Measurements from ENCODE around the gene KRTAP10-5. TPM values are rescaled to one million over a fixed set of nuclear protein-coding genes. Genes with fewer than 3 reads are reported as not detected.
"Not testable (repeated sequence)": the region's sequence is repeated elsewhere in the genome, so short reads cannot be mapped to it uniquely, and the experiment has no call there.

Gene KRTAP10-5
- polyA plus RNA-seq, 2 of the 4 experiments (the other 2 are of a cell fraction), result not detected

GRCh38 chr21:44575307-44576024, 4.9 kb downstream of the KRTAP10-5 start:
- ChIA-PET POLR2A (no interaction called here), CTCF (interaction anchor here (1.0 kb wide), 1 partner anchor 218 kb away, joined by 4 read pairs; no protein-coding TSS in a partner anchor)
- no peak for FAIRE-seq
- Histone ChIP-seq H3K4me2 (no peak overlapping the region), H3K9me3 (peaks cover 15% of the 10 kb centered on the region), H3K27ac (no peak overlapping the region), H3K4me3 (no peak overlapping the region), H3K4me1 (no peaks in the 10 kb centered on the region)
- 74% methylated on average over 20 of the region's 20 CpGs for WGBS (ENCODE audit: missing lambda C conversion rate)
- DNase-seq (ENCODE audit: low read depth in 1 of 2, low spot score in 1 of 2), result no peak
- no peak for TF ChIP-seq SREBF2 (IDR thresholded peaks at IDR 0.05)
- no peak for TF ChIP-seq CTCF (IDR thresholded peaks at IDR 0.05)
- no peak for TF ChIP-seq POLR2AphosphoS2 (conservative IDR thresholded peaks at IDR 0.05; ENCODE audit: low read length)
- TF ChIP-seq EHMT2 (IDR thresholded peaks at IDR 0.05; ENCODE audit: low read depth), result no peak
- no peak for TF ChIP-seq FOXS1 (CRISPR knock-in tag; IDR thresholded peaks at IDR 0.05)
- TF ChIP-seq ATOH8 (CRISPR knock-in tag; IDR thresholded peaks at IDR 0.05; ENCODE audit: low read depth), result no peak
- TF ChIP-seq, protein P1, sequence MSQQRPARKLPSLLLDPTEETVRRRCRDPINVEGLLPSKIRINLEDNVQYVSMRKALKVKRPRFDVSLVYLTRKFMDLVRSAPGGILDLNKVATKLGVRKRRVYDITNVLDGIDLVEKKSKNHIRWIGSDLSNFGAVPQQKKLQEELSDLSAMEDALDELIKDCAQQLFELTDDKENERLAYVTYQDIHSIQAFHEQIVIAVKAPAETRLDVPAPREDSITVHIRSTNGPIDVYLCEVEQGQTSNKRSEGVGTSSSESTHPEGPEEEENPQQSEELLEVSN (IDR thresholded peaks at IDR 0.05; ENCODE audit: borderline replicate concordance, low read depth), result no peak
- no peak for TF ChIP-seq BHLHE40 (IDR thresholded peaks at IDR 0.05; ENCODE audit: low read depth, low read length)
- TF ChIP-seq, protein P2, sequence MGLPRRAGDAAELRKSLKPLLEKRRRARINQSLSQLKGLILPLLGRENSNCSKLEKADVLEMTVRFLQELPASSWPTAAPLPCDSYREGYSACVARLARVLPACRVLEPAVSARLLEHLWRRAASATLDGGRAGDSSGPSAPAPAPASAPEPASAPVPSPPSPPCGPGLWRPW (IDR thresholded peaks at IDR 0.05), result no peak
- no peak for TF ChIP-seq PHF8 (IDR thresholded peaks at IDR 0.05; ENCODE audit: borderline replicate concordance, low read depth)
- TF ChIP-seq HOXB5 (CRISPR knock-in tag; IDR thresholded peaks at IDR 0.05), result no peak
- no peak for TF ChIP-seq ESRRA (IDR thresholded peaks at IDR 0.05; ENCODE audit: borderline replicate concordance, low read length)
- TF ChIP-seq, protein P3, sequence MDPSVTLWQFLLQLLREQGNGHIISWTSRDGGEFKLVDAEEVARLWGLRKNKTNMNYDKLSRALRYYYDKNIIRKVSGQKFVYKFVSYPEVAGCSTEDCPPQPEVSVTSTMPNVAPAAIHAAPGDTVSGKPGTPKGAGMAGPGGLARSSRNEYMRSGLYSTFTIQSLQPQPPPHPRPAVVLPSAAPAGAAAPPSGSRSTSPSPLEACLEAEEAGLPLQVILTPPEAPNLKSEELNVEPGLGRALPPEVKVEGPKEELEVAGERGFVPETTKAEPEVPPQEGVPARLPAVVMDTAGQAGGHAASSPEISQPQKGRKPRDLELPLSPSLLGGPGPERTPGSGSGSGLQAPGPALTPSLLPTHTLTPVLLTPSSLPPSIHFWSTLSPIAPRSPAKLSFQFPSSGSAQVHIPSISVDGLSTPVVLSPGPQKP (IDR thresholded peaks at IDR 0.05; ENCODE audit: low read depth, low read length), result no peak
- no peak for TF ChIP-seq JUNB (IDR thresholded peaks at IDR 0.05)
- TF ChIP-seq RCOR1 (IDR thresholded peaks at IDR 0.05; ENCODE audit: low read depth, low read length), result no peak
- no peak for TF ChIP-seq CHD4 (IDR thresholded peaks at IDR 0.05; ENCODE audit: borderline replicate concordance)
- TF ChIP-seq TP53 (CRISPR knock-in tag; IDR thresholded peaks at IDR 0.05), result no peak
- TF ChIP-seq RAD21 (conservative IDR thresholded peaks at IDR 0.05 in 1 of 2, IDR thresholded peaks at IDR 0.05 in 1 of 2), result no peak
- no peak for ATAC-seq

DNA sequence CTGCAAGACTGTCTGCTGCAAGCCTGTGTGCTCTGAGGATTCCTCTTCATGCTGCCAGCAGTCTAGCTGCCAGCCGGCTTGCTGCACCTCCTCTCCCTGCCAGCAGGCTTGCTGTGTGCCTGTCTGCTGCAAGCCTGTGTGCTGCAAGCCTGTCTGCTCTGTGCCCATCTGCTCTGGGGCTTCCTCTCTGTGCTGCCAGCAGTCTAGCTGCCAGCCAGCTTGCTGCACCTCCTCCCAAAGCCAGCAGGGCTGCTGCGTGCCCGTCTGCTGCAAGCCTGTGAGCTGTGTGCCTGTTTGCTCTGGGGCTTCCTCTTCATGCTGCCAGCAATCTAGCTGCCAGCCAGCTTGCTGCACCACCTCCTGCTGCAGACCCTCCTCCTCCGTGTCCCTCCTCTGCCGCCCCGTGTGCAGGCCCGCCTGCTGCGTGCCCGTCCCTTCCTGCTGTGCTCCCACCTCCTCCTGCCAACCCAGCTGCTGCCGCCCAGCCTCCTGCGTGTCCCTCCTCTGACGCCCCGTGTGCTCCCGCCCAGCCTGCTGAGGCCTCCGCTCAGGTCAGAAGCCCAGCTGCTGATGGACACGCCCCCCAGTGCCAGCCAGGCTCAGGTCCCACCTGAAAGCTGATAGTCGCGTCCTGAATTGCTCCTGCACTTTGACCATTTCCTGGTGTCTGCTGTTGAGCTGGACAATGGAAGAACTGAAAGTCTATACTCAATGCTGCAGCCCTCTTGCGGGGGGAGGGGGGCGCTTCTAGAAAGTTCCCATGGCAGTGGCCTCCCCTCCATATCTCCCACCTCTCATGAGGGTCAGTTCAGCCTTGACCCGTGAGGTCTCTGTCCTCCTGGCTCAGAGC, 5.7 kb downstream of the KRTAP10-5 start:
- Histone ChIP-seq H3K4me2 (no peak overlapping the region; the same call in 2 of the 3 replicates), H3K9me3 (peaks cover 15% of the 10 kb centered on the region), H3K4me1 (no peaks in the 10 kb centered on the region), H3K27ac (no peak overlapping the region), H3K4me3 (no peak overlapping the region)
- 31% methylated on average over 13 of the region's 21 CpGs for WGBS (ENCODE audit: missing lambda C conversion rate)
- FAIRE-seq, result no peak
- ChIA-PET CTCF (interaction anchor here (0.9 to 1.0 kb wide), 2 partner anchors 24 to 219 kb away, joined by 4 read pairs; no protein-coding TSS in a partner anchor), POLR2A (no interaction called here)
- TF ChIP-seq PBX3 (IDR thresholded peaks at IDR 0.05), result no peak
- peak; percentile 35 to 47; a peak in 3 of 6 replicates for ATAC-seq
- no peak for DNase-seq (ENCODE audit: low read depth in 1 of 2, low spot score in 1 of 2)

DNA sequence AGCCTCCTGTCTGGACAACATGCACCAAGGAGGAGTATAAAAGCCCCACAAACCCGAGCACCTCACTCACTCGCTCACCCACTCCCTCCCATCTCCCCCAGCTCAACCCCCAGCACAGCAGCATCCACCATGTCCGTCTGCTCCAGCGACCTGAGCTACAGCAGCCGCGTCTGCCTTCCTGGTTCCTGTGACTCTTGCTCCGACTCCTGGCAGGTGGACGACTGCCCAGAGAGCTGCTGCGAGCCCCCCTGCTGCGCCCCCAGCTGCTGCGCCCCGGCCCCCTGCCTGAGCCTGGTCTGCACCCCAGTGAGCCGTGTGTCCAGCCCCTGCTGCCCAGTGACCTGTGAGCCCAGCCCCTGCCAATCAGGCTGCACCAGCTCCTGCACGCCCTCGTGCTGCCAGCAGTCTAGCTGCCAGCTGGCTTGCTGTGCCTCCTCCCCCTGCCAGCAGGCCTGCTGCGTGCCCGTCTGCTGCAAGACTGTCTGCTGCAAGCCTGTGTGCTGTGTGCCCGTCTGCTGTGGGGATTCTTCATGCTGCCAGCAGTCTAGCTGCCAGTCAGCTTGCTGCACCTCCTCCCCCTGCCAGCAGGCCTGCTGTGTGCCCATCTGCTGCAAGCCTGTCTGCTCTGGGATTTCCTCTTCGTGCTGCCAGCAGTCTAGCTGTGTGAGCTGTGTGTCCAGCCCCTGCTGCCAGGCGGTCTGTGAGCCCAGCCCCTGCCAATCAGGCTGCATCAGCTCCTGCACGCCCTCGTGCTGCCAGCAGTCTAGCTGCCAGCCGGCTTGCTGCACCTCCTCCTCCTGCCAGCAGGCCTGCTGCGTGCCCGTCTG, 6.6 kb downstream of the KRTAP10-5 start, which contains the start of gene KRTAP10-4:
Gene KRTAP10-4, plus strand, starts transcription at position 100 of the 827 bp plus-strand sequence. Its CDS starts 30 bp downstream, at position 130.
- CTCF ChIA-PET, result interaction anchor here (0.7 to 0.9 kb wide), 2 partner anchors 23 to 64 kb away, joined by 3 to 4 read pairs; no protein-coding TSS in a partner anchor
- peaks cover 15% of the 10 kb centered on the region for H3K9me3 ChIP-seq
- H3K4me3 ChIP-seq; H3K27ac ChIP-seq; H3K4me2 ChIP-seq; ATAC-seq; FAIRE-seq; DNase-seq (ENCODE audit: low read depth in 1 of 2, low spot score in 1 of 2); POLR2A ChIA-PET; H3K4me1 ChIP-seq: not testable (repeated sequence)
- 21% methylated on average over 2 of the region's 25 CpGs for WGBS (ENCODE audit: missing lambda C conversion rate)
